Activated CD8-positive, alpha-beta T cell treated with anti-CD3 and anti-CD28 coated beads, Interleukin-2, amount 10 ng/mL, durations not matched to agents 7 days and 5 days (primary cell): ENCODE data around the gene NEK10. TPM values are rescaled to one million over a fixed set of nuclear protein-coding genes. Genes with fewer than 3 reads are reported as not detected.

Experiments
- total RNA-seq, 2 experiments: library from RNA; stranded (reverse); gene quantifications; one replicate each; pipeline ENCODE4 v1.2.3, GENCODE V29; 2021

Gene NEK10
- total RNA-seq, 2 experiments from 2014 or later = 0.74 to 0.81 TPM

Other genes with a start within 250 kb of the NEK10 start
- 10 to 100 TPM; 31.9 to 32.9 TPM for gene SLC4A7, start 115.0 kb upstream of the NEK10 start, total RNA-seq